Measurements from ENCODE around the gene CAPN12. TPM values are rescaled to one million over a fixed set of nuclear protein-coding genes. Genes with fewer than 3 reads are reported as not detected.

The CAPN12 gene
- total and polyA plus RNA-seq, 2 experiments from 2014 or later, result 19.1 to 20.5 TPM

- ATAC-seq, result peak; percentile 71
- no peak overlapping the region for H3K27ac ChIP-seq (ENCODE audit: low read depth)
Observed at GRCh38 chr19:38792250-38793111, 48.2 kb upstream of the CAPN12 start.

More at GRCh38 chr19:38792250-38793111, 48.2 kb upstream of the CAPN12 start:
- peaks cover 16% of the 10 kb centered on the region for H3K27me3 Mint-ChIP-seq (ENCODE audit: insufficient read depth, low read depth, poor library complexity)
- TF ChIP-seq CTCF (conservative IDR thresholded peaks at IDR 0.05; ENCODE audit: low read depth in 2 of 2), result peak; percentile 43 to 49
- TF ChIP-seq STAT1 (IDR thresholded peaks at IDR 0.05; ENCODE audit: unreplicated experiment), result no peak
- TF ChIP-seq NANOG (IDR thresholded peaks at IDR 0.05; ENCODE audit: borderline replicate concordance), result no peak
- no peak for TF ChIP-seq CREB1 (CRISPR knock-in tag; IDR thresholded peaks at IDR 0.05; ENCODE audit: low read depth)
- no peak for TF ChIP-seq ZNF114 (CRISPR knock-in tag; IDR thresholded peaks at IDR 0.05)
- no peak for TF ChIP-seq ETS1 (IDR thresholded peaks at IDR 0.05)
- TF ChIP-seq EZH2phosphoT487 (IDR thresholded peaks at IDR 0.05; ENCODE audit: unreplicated experiment), result no peak
- no peak for TF ChIP-seq JUNB (IDR thresholded peaks at IDR 0.05; ENCODE audit: unreplicated experiment)
- TF ChIP-seq ZNF331 (CRISPR knock-in tag; IDR thresholded peaks at IDR 0.05; ENCODE audit: low read depth), result no peak
- no peak for TF ChIP-seq EZH2 (IDR thresholded peaks at IDR 0.05; ENCODE audit: low read depth, unreplicated experiment)
- TF ChIP-seq ZNF462 (CRISPR knock-in tag; IDR thresholded peaks at IDR 0.05), result no peak
- peak; percentile 68 for TF ChIP-seq POLR2AphosphoS5 (IDR thresholded peaks at IDR 0.05; ENCODE audit: low read depth)
- TF ChIP-seq REST (IDR thresholded peaks at IDR 0.05; ENCODE audit: unreplicated experiment), result no peak
- peak overlapping the region; percentile 57 for H3K4me3 ChIP-seq
- H3K79me2 ChIP-seq (replicated peaks; ENCODE audit: insufficient read depth), result no peaks in the 10 kb centered on the region
- peaks cover 6% of the 10 kb centered on the region; the same call in 1 of the 2 replicates for H3K4me1 ChIP-seq (ENCODE audit: insufficient read depth)
- peak overlapping the region; percentile 50 for H3K4me3 Mint-ChIP-seq
- no peaks in the 10 kb centered on the region for H3F3A ChIP-seq (replicated peaks; ENCODE audit: low read depth)
- H3K27me3 ChIP-seq (ENCODE audit: insufficient read depth), result peaks cover 11% of the 10 kb centered on the region; the same call in 1 of the 2 replicates
- peak overlapping the region; percentile 79 for H3K4me2 ChIP-seq
- peak; percentile 93 for DNase-seq (ENCODE audit: low spot score)
- H3K9me3 Mint-ChIP-seq, result peaks cover 7% of the 10 kb centered on the region; the same call in 2 of the 3 replicates
- H2AFZ ChIP-seq, result peak overlapping the region; percentile 89
- no peaks in the 10 kb centered on the region for H3K36me3 Mint-ChIP-seq (ENCODE audit: low read depth)
- no peaks in the 10 kb centered on the region for H3K9me2 ChIP-seq (ENCODE audit: insufficient read depth)
- H4K20me1 ChIP-seq (replicated peaks; ENCODE audit: insufficient read depth), result no peaks in the 10 kb centered on the region
- H3K27ac Mint-ChIP-seq, result no peak overlapping the region
- H3K4me1 Mint-ChIP-seq, result peaks cover 4% of the 10 kb centered on the region
- H3K36me3 ChIP-seq (ENCODE audit: insufficient read depth), result no peaks in the 10 kb centered on the region
